K562 (cell line): ENCODE data around the gene PDE11A. TPM values are rescaled to one million over a fixed set of nuclear protein-coding genes. Genes with fewer than 3 reads are reported as not detected.
A peak's percentile ranks its signal among the peaks of the same experiment; 100 is the strongest.

Source experiments
- BRD4 ChIP-seq: fragments of 200-600 bp; sonication (generic); IDR thresholded peaks from 2 replicates; pipeline ENCODE4 v1.6.1; 2017; ENCODE audit warnings: inconsistent platforms
- CBFA2T3 ChIP-seq: fragments of 450-650 bp; IDR thresholded peaks from 2 replicates; pipeline ENCODE4 v1.6.1; 2017
- CHD1 ChIP-seq: fragments of 200-600 bp; sonication (generic); IDR thresholded peaks from one replicate; pipeline ENCODE4 v1.6.1; 2012; ENCODE audit warnings: mild to moderate bottlenecking, moderate library complexity, low read length, inconsistent platforms
- EGR1 ChIP-seq: fragments of 450-650 bp; conservative IDR thresholded peaks from 2 replicates; pipeline ENCODE4 v1.6.1; 2017; ENCODE audit warnings: mild to moderate bottlenecking
- GTF2F1 ChIP-seq: IDR thresholded peaks from 2 replicates; pipeline ENCODE4 v1.6.1; 2011; ENCODE audit warnings: low read depth, low read length, improper control_type of control experiment
- HOXB6 ChIP-seq: fragments of 250-450 bp; sonication (Bioruptor Pico); IDR thresholded peaks from 2 replicates; pipeline ENCODE4 v1.5.1; 2022; ENCODE audit warnings: mild to moderate bottlenecking, borderline replicate concordance
- IRF2 ChIP-seq: sonication (generic); formaldehyde crosslinking; IDR thresholded peaks from 2 replicates; pipeline ENCODE4 v1.8.1; 2022; ENCODE audit warnings: mild to moderate bottlenecking, missing genetic modification reagents
- LARP7 ChIP-seq: fragments of 450-650 bp; IDR thresholded peaks from 2 replicates; pipeline ENCODE4 v1.6.1; 2016
- MAFK ChIP-seq: IDR thresholded peaks from 2 replicates; pipeline ENCODE4 v1.6.1; 2011; ENCODE audit warnings: low read length, improper control_type of control experiment
- MCM3 ChIP-seq: fragments of 450-650 bp; IDR thresholded peaks from 2 replicates; pipeline ENCODE4 v1.6.1; 2016
- MTF1 ChIP-seq: fragments of 250-450 bp; sonication (Bioruptor Pico); IDR thresholded peaks from 2 replicates; pipeline ENCODE4 v1.9.0; 2021; ENCODE audit warnings: moderate library complexity, mild to moderate bottlenecking, inconsistent platforms, borderline replicate concordance
- NR2C2 ChIP-seq, 2 experiments: fragments of 200-800 bp in 1 of 2; sonication (Bioruptor generic) in 1 of 2; sonication (generic) in 1 of 2; formaldehyde crosslinking in 1 of 2; IDR thresholded peaks; 2 replicates each; pipeline versions ENCODE4 v1.6.1 to v1.8.0; 2016 to 2022; ENCODE audit warnings: mild to moderate bottlenecking in 1 of 2, missing compliant biosample characterization in 1 of 2, missing genetic modification characterization in 1 of 2, missing genetic modification reagents in 1 of 2
- PCBP2 ChIP-seq: fragments of 200-400 bp; formaldehyde crosslinking; IDR thresholded peaks from 2 replicates; pipeline ENCODE4 v1.6.1; 2018; ENCODE audit warnings: low read length, low read depth, mild to moderate bottlenecking, moderate library complexity; ENCODE audit not compliant: poor library complexity, severe bottlenecking
- SRSF9 ChIP-seq: fragments of 200-400 bp; formaldehyde crosslinking; IDR thresholded peaks from 2 replicates; pipeline ENCODE4 v1.6.1; 2017; ENCODE audit warnings: low read depth, low read length, borderline replicate concordance
- TRIM24 ChIP-seq, 2 experiments: fragments of 450-650 bp; IDR thresholded peaks; 2 replicates each; pipeline ENCODE4 v1.6.1; 2016
- ZKSCAN8 ChIP-seq: fragments of 200-800 bp; sonication (Bioruptor generic); IDR thresholded peaks from 2 replicates; pipeline ENCODE4 v1.6.1; 2016; ENCODE audit warnings: missing genetic modification characterization, missing compliant biosample characterization
- ZNF3 ChIP-seq: fragments of 250-450 bp; sonication (Bioruptor Pico); IDR thresholded peaks from 2 replicates; pipeline ENCODE4 v1.5.0; 2021; ENCODE audit warnings: mild to moderate bottlenecking, moderate library complexity
- ZNF408 ChIP-seq: fragments of 250-450 bp; sonication (Bioruptor Pico); IDR thresholded peaks from 2 replicates; pipeline ENCODE4 v1.4.0; 2020; ENCODE audit warnings: low read depth, mild to moderate bottlenecking, moderate library complexity
- ZNF695 ChIP-seq: fragments of 450-650 bp; formaldehyde crosslinking; IDR thresholded peaks from 2 replicates; pipeline ENCODE4 v1.4.0; 2020; ENCODE audit warnings: mild to moderate bottlenecking, moderate library complexity
- polyA plus RNA-seq, 8 experiments: library from polyadenylated mRNA; depleted of rRNA in 4 of 8; stranded (reverse) in 5 of 8; unstranded in 3 of 8; fragments of >200 nt; fragmentation: Nextera tagmentation in 2 of 8; fragmentation: Illumina TruSeq in 1 of 8; extraction: Ambion mirVana in 2 of 8; extraction: Trizol in 1 of 8; gene quantifications; 2 replicates each; pipeline versions ENCODE4 v1.2.1 to v1.2.3, GENCODE V29; 2011 to 2014; ENCODE audit warnings: inconsistent platforms in 1 of 8, missing spikeins in 1 of 8
- total RNA-seq, 7 experiments: library from RNA; depleted of rRNA in 6 of 7; stranded (reverse); fragments of >200 nt in 6 of 7; fragmentation: Illumina TruSeq in 2 of 7; extraction: Trizol in 2 of 7; gene quantifications; 2 replicates each; pipeline versions ENCODE4 v1.2.1 to v1.2.3, GENCODE V29; 2011 to 2021; ENCODE audit warnings: low replicate concordance in 1 of 7
- TF ChIP-seq, protein P1 (sequence below): fragments of 250-450 bp; sonication (Bioruptor Pico); IDR thresholded peaks from 2 replicates; pipeline ENCODE4 v1.5.0; 2021; ENCODE audit warnings: mild to moderate bottlenecking, moderate library complexity
- TF ChIP-seq, protein P2 (sequence below): sonication (generic); formaldehyde crosslinking; IDR thresholded peaks from 2 replicates; pipeline ENCODE4 v1.8.1; 2023; ENCODE audit warnings: mild to moderate bottlenecking, missing genetic modification reagents
- TF ChIP-seq, protein P3 (sequence below): fragments of 450-650 bp; formaldehyde crosslinking; IDR thresholded peaks from 2 replicates; pipeline ENCODE4 v1.4.0; 2022; ENCODE audit warnings: mild to moderate bottlenecking, moderate library complexity

Gene PDE11A
- total and polyA plus RNA-seq, 9 of the 15 experiments (the other 6 are each of a cell fraction or from before 2014, with no cell fraction given): 3.2 to 22.1 (median 5.7) TPM

DNA sequence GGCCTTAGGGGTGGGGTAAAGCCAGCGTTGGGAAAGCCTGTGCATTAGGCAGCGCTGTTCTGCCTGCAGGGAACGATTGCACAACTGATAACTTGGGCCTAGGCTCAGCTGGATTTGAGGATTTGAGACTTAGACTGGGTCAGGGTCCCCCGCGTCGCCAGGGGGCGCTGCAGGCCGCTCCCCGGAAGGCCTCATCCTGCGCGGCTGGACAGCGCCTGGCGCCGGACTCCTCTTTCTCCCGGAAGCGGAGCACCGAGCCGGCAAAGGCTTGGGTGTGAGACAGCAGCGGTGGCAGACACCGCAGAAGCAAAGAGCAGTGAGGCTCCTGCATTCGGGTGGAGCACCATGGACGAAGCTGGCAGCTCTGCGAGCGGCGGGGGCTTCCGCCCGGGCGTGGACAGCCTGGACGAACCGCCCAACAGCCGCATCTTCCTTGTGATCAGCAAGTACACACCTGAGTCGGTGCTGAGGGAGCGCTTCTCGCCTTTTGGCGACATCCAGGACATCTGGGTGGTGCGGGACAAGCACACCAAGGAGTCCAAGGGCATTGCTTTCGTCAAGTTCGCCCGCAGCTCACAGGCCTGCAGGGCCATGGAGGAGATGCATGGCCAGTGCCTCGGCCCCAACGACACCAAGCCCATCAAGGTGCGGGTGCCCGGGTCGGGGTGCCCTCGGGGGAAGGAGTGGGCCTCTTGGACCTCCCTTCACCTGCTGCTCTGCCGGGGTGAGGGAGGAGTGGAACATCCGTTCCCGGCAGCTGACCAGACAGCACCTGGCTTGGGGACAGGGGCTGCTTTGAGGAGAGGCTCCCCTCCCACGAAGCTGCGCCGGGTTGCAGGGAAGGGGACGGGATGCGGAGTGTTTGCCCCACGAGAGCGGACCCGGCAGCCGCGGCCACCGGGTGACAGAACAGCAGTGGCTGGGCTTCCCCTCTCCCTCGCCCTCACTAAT is 39.9 kb upstream of the PDE11A start, which contains the start of gene RBM45 (continued):
- TF ChIP-seq, protein P1, sequence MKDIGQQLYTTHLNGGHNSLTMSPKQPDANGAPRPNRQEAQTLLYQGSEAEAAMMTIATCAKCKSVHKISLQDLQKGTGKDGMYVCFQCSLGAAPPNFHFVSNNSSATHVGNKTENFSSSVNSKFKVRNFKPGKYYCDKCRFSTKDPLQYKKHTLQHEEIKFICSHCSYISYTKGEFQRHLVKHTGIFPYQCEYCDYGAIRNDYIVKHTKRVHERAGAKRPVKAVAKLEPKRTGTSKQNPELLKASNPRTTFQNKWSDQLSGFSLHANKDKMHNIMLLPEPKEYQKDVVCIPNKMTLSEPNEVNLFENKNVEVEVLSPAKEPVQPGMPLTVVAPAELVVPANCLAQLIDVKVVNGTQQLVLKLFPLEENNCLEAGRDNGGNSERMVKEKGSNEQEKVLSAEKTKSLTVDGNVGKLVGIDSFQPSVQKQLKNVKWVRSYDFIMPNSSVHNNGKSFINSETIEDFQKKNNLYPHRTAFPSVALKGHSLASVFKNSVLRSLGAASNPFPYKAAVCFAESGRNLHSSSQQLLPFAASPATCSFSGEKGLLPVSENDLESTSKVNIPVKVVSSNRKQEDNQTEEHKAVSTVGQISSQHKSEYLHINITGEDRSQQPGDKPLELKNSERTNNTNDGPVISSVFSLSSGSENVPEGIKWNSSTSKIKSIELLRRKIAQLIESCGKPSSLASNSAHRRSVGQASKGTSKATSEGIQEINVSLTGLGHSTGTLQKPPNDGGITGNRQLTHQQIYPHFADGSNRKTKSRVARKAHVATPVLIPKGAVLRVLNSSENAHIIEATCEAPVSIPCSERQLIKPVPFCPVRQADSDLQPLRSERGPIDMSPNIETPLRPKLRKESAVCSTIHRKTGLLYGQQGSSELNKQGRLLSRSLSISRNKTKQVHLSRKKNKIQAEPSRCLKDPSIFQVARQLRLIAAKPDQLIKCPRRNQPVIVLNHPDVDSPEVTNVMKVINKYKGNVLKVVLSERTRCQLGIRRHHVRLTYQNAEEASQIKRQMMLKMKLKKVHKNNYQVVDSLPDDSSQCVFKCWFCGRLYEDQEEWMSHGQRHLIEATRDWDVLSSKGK: no peak
- no peak for TF ChIP-seq SRSF9
- TF ChIP-seq, protein P2, sequence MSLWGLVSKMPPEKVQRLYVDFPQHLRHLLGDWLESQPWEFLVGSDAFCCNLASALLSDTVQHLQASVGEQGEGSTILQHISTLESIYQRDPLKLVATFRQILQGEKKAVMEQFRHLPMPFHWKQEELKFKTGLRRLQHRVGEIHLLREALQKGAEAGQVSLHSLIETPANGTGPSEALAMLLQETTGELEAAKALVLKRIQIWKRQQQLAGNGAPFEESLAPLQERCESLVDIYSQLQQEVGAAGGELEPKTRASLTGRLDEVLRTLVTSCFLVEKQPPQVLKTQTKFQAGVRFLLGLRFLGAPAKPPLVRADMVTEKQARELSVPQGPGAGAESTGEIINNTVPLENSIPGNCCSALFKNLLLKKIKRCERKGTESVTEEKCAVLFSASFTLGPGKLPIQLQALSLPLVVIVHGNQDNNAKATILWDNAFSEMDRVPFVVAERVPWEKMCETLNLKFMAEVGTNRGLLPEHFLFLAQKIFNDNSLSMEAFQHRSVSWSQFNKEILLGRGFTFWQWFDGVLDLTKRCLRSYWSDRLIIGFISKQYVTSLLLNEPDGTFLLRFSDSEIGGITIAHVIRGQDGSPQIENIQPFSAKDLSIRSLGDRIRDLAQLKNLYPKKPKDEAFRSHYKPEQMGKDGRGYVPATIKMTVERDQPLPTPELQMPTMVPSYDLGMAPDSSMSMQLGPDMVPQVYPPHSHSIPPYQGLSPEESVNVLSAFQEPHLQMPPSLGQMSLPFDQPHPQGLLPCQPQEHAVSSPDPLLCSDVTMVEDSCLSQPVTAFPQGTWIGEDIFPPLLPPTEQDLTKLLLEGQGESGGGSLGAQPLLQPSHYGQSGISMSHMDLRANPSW (CRISPR knock-in tag): peak; percentile 82; the same call in 1 of the 2 replicates
- TF ChIP-seq EGR1: no peak; the same call in 1 of the 2 replicates
- TF ChIP-seq ZKSCAN8 (CRISPR knock-in tag): no peak
- TF ChIP-seq TRIM24 (IDR thresholded peaks at IDR 0.05): peak; percentile 17 to 51; a peak in 2 of 4 replicates
- no peak for TF ChIP-seq ZNF695 (CRISPR knock-in tag)
- TF ChIP-seq, protein P3, sequence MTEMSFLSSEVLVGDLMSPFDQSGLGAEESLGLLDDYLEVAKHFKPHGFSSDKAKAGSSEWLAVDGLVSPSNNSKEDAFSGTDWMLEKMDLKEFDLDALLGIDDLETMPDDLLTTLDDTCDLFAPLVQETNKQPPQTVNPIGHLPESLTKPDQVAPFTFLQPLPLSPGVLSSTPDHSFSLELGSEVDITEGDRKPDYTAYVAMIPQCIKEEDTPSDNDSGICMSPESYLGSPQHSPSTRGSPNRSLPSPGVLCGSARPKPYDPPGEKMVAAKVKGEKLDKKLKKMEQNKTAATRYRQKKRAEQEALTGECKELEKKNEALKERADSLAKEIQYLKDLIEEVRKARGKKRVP (CRISPR knock-in tag): no peak
- peak; percentile 69; the same call in 1 of the 2 replicates for TF ChIP-seq BRD4
- no peak for TF ChIP-seq ZNF3 (CRISPR knock-in tag)
- TF ChIP-seq MAFK: peak; percentile 25; the same call in 1 of the 2 replicates
- no peak for TF ChIP-seq HOXB6 (CRISPR knock-in tag)
- no peak for TF ChIP-seq ZNF408 (CRISPR knock-in tag)
- TF ChIP-seq PCBP2: no peak
- peak; percentile 63; the same call in 1 of the 2 replicates for TF ChIP-seq NR2C2 (CRISPR knock-in tag; IDR thresholded peaks at IDR 0.05)
- TF ChIP-seq NR2C2 (tag; IDR thresholded peaks at IDR 0.05): no peak
- TF ChIP-seq LARP7: no peak
- TF ChIP-seq GTF2F1: 0 out of 2 replicates have a peak, but pooled peaks have one; percentile 38
- TF ChIP-seq IRF2 (CRISPR knock-in tag): no peak
- TF ChIP-seq CBFA2T3: no peak; the same call in 1 of the 2 replicates
- TF ChIP-seq MTF1 (CRISPR knock-in tag): no peak
- TF ChIP-seq MCM3: no peak
- no peak for TF ChIP-seq CHD1
